Measurements from ENCODE around the gene ITPKB. TPM values are rescaled to one million over a fixed set of nuclear protein-coding genes. Genes with fewer than 3 reads are reported as not detected.

ITPKB gene
- total RNA-seq, 1 donor from 2014 or later = 1.6 TPM

DNA sequence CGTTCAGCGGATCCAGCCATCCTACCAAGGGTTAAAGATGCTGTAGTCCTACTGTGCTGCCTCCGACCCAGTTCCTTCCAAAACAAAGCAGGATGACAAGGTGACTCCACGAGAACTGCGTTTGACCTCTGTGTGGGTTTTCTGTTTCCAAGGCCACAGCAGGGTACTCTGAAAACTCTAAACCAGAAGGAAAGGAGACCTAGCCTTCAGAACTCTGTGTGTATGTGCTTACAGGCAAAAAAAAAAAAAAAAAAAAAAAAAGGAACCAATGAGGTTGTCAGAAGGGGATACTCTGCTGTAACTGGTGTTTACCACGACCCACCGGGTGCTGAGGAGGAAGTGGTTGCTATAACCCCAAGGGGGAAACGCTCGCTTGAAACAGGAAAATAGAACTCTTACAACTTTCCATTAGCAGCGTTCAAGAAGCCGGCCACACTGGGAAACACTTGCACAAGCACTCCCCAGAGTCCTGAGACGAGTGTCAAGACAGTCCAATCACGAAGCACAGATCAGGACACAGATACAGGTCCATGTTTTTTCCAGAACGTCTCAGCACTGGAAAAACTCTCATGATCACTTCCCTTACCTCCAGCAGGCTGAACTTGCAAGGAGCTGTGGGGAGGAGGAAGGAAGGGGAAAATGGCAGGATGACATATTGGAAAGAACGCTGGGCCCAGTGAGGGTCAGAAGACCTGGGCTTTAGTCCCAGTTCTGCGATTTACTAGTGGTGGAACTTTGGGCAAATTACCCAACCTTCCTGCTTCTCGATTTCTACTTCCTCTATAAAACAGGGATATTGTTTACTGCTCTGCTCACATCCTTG lies 64.0 kb downstream of the ITPKB start:
- Mint-ChIP-seq H3K27ac (peak overlapping the region; percentile 64), H3K4me3 (no peak overlapping the region), H3K36me3 (peaks cover 5% of the 10 kb centered on the region), H3K9me3 (no peaks in the 10 kb centered on the region), H3K4me1 (peaks cover 61% of the 10 kb centered on the region), H3K27me3 (ENCODE audit: insufficient read depth, low read depth) (peaks cover 7% of the 10 kb centered on the region)
- H3K36me3 ChIP-seq = no peaks in the 10 kb centered on the region
- peaks cover 12% of the 10 kb centered on the region for H3K27me3 ChIP-seq
- no peaks in the 10 kb centered on the region for H3K79me2 ChIP-seq (ENCODE audit: low read depth)
- no peaks in the 10 kb centered on the region for H3K9me3 ChIP-seq (ENCODE audit: low read depth)
- H4K20me1 ChIP-seq (ENCODE audit: low read depth) = no peaks in the 10 kb centered on the region
- H3K9ac ChIP-seq = no peak overlapping the region
- H3F3A ChIP-seq (ENCODE audit: low read depth) = peaks cover 9% of the 10 kb centered on the region
- no peak overlapping the region for H3K4me2 ChIP-seq
- peaks cover 21% of the 10 kb centered on the region for H3K4me1 ChIP-seq
- no peak overlapping the region for H3K27ac ChIP-seq
- TF ChIP-seq EZH2 (IDR thresholded peaks at IDR 0.05) = no peak
- TF ChIP-seq, protein P1, sequence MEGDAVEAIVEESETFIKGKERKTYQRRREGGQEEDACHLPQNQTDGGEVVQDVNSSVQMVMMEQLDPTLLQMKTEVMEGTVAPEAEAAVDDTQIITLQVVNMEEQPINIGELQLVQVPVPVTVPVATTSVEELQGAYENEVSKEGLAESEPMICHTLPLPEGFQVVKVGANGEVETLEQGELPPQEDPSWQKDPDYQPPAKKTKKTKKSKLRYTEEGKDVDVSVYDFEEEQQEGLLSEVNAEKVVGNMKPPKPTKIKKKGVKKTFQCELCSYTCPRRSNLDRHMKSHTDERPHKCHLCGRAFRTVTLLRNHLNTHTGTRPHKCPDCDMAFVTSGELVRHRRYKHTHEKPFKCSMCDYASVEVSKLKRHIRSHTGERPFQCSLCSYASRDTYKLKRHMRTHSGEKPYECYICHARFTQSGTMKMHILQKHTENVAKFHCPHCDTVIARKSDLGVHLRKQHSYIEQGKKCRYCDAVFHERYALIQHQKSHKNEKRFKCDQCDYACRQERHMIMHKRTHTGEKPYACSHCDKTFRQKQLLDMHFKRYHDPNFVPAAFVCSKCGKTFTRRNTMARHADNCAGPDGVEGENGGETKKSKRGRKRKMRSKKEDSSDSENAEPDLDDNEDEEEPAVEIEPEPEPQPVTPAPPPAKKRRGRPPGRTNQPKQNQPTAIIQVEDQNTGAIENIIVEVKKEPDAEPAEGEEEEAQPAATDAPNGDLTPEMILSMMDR (IDR thresholded peaks at IDR 0.05) = no peak
- H3K4me3 ChIP-seq = no peak overlapping the region
- no peak for DNase-seq (ENCODE audit: low spot score)
- no peak overlapping the region for H2AFZ ChIP-seq (replicated peaks)

DNA sequence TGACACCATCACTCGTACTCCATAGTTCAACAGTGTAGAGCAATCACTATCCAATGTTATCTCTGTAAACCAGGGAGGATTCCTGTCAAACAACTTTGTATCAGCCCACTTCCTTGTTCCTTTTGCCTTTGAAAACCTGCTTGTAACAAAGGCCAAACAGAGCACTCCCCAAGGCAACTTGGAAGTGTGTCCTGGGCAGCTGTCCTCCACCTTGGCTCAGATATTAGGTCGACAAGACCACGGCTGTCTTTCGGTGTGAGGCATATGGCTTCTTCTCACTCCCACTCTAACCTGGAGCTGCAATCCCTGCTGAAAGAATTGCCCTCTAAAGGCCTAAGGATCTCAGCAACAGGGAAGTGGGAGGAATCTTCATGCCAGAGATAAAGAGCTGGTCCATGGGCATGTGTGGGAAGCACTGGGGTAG lies 66.7 kb downstream of the ITPKB start:
- H3K4me3 Mint-ChIP-seq = no peak overlapping the region
- no peaks in the 10 kb centered on the region for H3K9me3 Mint-ChIP-seq
- H3K27ac Mint-ChIP-seq = no peak overlapping the region
- Histone ChIP-seq H3K9ac (no peak overlapping the region), H4K20me1 (ENCODE audit: low read depth) (no peaks in the 10 kb centered on the region), H3K36me3 (no peaks in the 10 kb centered on the region), H3K4me3 (no peak overlapping the region), H3K27me3 (no peaks in the 10 kb centered on the region), H3K27ac (no peak overlapping the region), H3F3A (ENCODE audit: low read depth) (no peaks in the 10 kb centered on the region), H3K79me2 (ENCODE audit: low read depth) (no peaks in the 10 kb centered on the region), H2AFZ (replicated peaks) (no peak overlapping the region), H3K4me1 (peaks cover 6% of the 10 kb centered on the region), H3K4me2 (no peak overlapping the region), H3K9me3 (ENCODE audit: low read depth) (no peaks in the 10 kb centered on the region)
- H3K4me1 Mint-ChIP-seq = peaks cover 46% of the 10 kb centered on the region
- TF ChIP-seq, protein P1 (IDR thresholded peaks at IDR 0.05) = no peak
- no peak for TF ChIP-seq EZH2phosphoT487 (IDR thresholded peaks at IDR 0.05)
- no peak for TF ChIP-seq EZH2 (IDR thresholded peaks at IDR 0.05)
- no peak for DNase-seq (ENCODE audit: low spot score)
- peaks cover 5% of the 10 kb centered on the region for H3K36me3 Mint-ChIP-seq
- peaks cover 3% of the 10 kb centered on the region for H3K27me3 Mint-ChIP-seq (ENCODE audit: insufficient read depth, low read depth)

DNA sequence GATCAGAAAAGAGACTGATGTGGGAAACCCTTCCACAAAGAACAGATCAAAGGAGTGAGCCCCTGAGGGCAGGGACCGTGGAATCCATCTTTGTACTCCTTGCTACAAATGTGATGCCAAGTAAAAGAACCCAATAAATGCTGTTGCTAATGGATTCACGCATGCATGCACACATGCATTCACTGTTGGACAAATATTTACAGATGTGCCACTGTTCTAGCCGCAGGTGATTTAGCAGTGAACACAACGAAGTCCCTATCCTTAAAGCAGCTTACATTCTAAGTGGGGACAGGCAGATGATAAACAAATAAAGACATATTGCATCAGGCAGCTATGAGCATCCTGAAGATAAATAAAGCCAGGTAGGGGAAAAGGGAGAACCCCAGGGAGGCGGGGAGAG lies 67.8 kb downstream of the ITPKB start:
- peak overlapping the region; percentile 6 for H3K27ac Mint-ChIP-seq

More for the DNA sequence above, 67.8 kb downstream of the ITPKB start:
- no peaks in the 10 kb centered on the region for H3K9me3 ChIP-seq (ENCODE audit: low read depth)
- no peak for DNase-seq (ENCODE audit: low spot score)
- H3K9ac ChIP-seq = no peak overlapping the region
- no peak overlapping the region for H3K4me2 ChIP-seq
- no peaks in the 10 kb centered on the region for H3K27me3 ChIP-seq
- peaks cover 37% of the 10 kb centered on the region for H3K4me1 Mint-ChIP-seq
- H3K27me3 Mint-ChIP-seq (ENCODE audit: insufficient read depth, low read depth) = peaks cover 2% of the 10 kb centered on the region
- no peak overlapping the region for H3K27ac ChIP-seq
- H3K4me3 Mint-ChIP-seq = no peak overlapping the region
- H2AFZ ChIP-seq (replicated peaks) = no peak overlapping the region
- no peak overlapping the region for H3K4me3 ChIP-seq
- no peaks in the 10 kb centered on the region for H4K20me1 ChIP-seq (ENCODE audit: low read depth)
- H3K36me3 ChIP-seq = no peaks in the 10 kb centered on the region
- H3F3A ChIP-seq (ENCODE audit: low read depth) = no peaks in the 10 kb centered on the region
- TF ChIP-seq EZH2 (IDR thresholded peaks at IDR 0.05) (no peak), EZH2phosphoT487 (IDR thresholded peaks at IDR 0.05) (no peak)
- TF ChIP-seq, protein P1 (IDR thresholded peaks at IDR 0.05) = no peak
- no peaks in the 10 kb centered on the region for H3K79me2 ChIP-seq (ENCODE audit: low read depth)
- H3K4me1 ChIP-seq = peaks cover 6% of the 10 kb centered on the region
- no peaks in the 10 kb centered on the region for H3K9me3 Mint-ChIP-seq
- H3K36me3 Mint-ChIP-seq = peaks cover 5% of the 10 kb centered on the region
